IMR-90 (cell line): ENCODE results near the gene APC2. TPM values are rescaled to one million over a fixed set of nuclear protein-coding genes. Genes with fewer than 3 reads are reported as not detected.
A peak's percentile ranks its signal among the peaks of the same experiment; 100 is the strongest.

ENCODE experiments used
- ATAC-seq: fragments of 200-7000 bp; cut with Tn5 transposase; 2 replicates; pipeline ENCODE4 v1.9.1; 2020; ENCODE audit warnings: low read depth, mild to moderate bottlenecking, moderate library complexity
- BruUV-seq: library from RNA; stranded (reverse); fragments of 400-500 nt; replicated peaks from 2 replicates; lab custom pipeline; 2021; lab: Mats Ljungman, UMichigan
- CTCF ChIA-PET: fragments of 300-600 bp; formaldehyde crosslinking; extraction: SDS; loops from one replicate; lab custom pipeline; 2021; ENCODE audit warnings: antibody characterized with exemption; lab: Yijun Ruan, JAX
- POLR2A ChIA-PET: fragments of 300-600 bp; sonication (Branson Sonifier 250); formaldehyde crosslinking; loops from one replicate; lab custom pipeline; 2022; ENCODE audit warnings: antibody characterized with exemption; ENCODE audit not compliant: unreplicated experiment; lab: Charles Lee
- DNase-seq: peaks from one replicate; pipeline ENCODE4 v3.0.0; 2013
- H2AFZ ChIP-seq: replicated peaks from 2 replicates; pipeline ENCODE3; 2013; ENCODE audit warnings: low read length, mild to moderate bottlenecking; ENCODE audit not compliant: poor library complexity
- H2AK5ac ChIP-seq: 2 replicates; pipeline ENCODE4 v1.6.1; 2013; ENCODE audit warnings: low read depth, low read length, inconsistent platforms
- H2AK9ac ChIP-seq: replicated peaks from 2 replicates; pipeline ENCODE3; 2013; ENCODE audit warnings: mild to moderate bottlenecking, low read depth, low read length, moderate library complexity; ENCODE audit not compliant: poor library complexity
- H2BK120ac ChIP-seq: 2 replicates; pipeline ENCODE4 v1.6.1; 2013; ENCODE audit warnings: low read depth, low read length, inconsistent platforms
- H2BK15ac ChIP-seq: 3 replicates; pipeline ENCODE4 v1.6.1; 2013; ENCODE audit warnings: low read depth, low read length, inconsistent platforms
- H2BK20ac ChIP-seq: 2 replicates; pipeline ENCODE4 v1.6.1; 2013; ENCODE audit warnings: low read depth, mild to moderate bottlenecking, inconsistent platforms, low read length, moderate library complexity
- H2BK5ac ChIP-seq: 2 replicates; pipeline ENCODE4 v1.6.1; 2013; ENCODE audit warnings: mild to moderate bottlenecking, low read depth, low read length, inconsistent platforms; ENCODE audit not compliant: poor library complexity, severe bottlenecking
- H3K14ac ChIP-seq: replicated peaks from 2 replicates; pipeline ENCODE4 v1.6.1; 2013; ENCODE audit warnings: low read depth, low read length, inconsistent platforms
- H3K18ac ChIP-seq: 2 replicates; pipeline ENCODE4 v1.6.1; 2013; ENCODE audit warnings: low read depth, low read length, control low read depth
- H3K23ac ChIP-seq: 2 replicates; pipeline ENCODE4 v1.6.1; 2013; ENCODE audit warnings: low read depth, low read length, inconsistent platforms
- H3K27ac ChIP-seq: 2 replicates; pipeline ENCODE4 v1.5.1; 2013; ENCODE audit warnings: mild to moderate bottlenecking, control low read depth, low read length; ENCODE audit not compliant: insufficient read depth
- H3K27me3 ChIP-seq: 2 replicates; pipeline ENCODE4 v1.6.1; 2013; ENCODE audit warnings: low read length; ENCODE audit not compliant: control insufficient read depth, insufficient read depth
- H3K36me3 ChIP-seq: 2 replicates; pipeline ENCODE4 v1.6.1; 2013; ENCODE audit warnings: low read length, mixed read lengths; ENCODE audit not compliant: control insufficient read depth, insufficient read depth
- H3K4ac ChIP-seq: 2 replicates; pipeline ENCODE4 v1.6.1; 2013; ENCODE audit warnings: low read depth, low read length, inconsistent platforms
- H3K4me1 ChIP-seq: 2 replicates; pipeline ENCODE4 v1.6.1; 2013; ENCODE audit warnings: low read length, mixed read lengths; ENCODE audit not compliant: control insufficient read depth, insufficient read depth
- H3K4me2 ChIP-seq: 2 replicates; pipeline ENCODE4 v1.6.1; 2013; ENCODE audit warnings: low read depth, mild to moderate bottlenecking, control low read depth, low read length, moderate library complexity
- H3K4me3 ChIP-seq: 2 replicates; pipeline ENCODE4 v1.5.1; 2013; ENCODE audit warnings: low read depth, mild to moderate bottlenecking, control low read depth, low read length, moderate library complexity; ENCODE audit not compliant: insufficient read depth
- H3K56ac ChIP-seq: 2 replicates; pipeline ENCODE4 v1.6.1; 2013; ENCODE audit warnings: low read length, inconsistent platforms; ENCODE audit not compliant: insufficient read depth; ENCODE audit errors: extremely low read depth
- H3K79me1 ChIP-seq, 2 experiments: 2 replicates each; pipeline ENCODE4 v1.6.1; 2013; ENCODE audit warnings: low read length in 2 of 2, inconsistent platforms in 1 of 2, low read depth in 1 of 2
- H3K9ac ChIP-seq: 2 replicates; pipeline ENCODE4 v1.6.1; 2013; ENCODE audit warnings: low read depth, low read length, control low read depth
- H3K9me1 ChIP-seq: 2 replicates; pipeline ENCODE4 v1.6.1; 2013; ENCODE audit warnings: low read length, inconsistent platforms; ENCODE audit not compliant: insufficient read depth
- H3K9me3 ChIP-seq: 2 replicates; pipeline ENCODE4 v1.6.1; 2013; ENCODE audit warnings: low read length; ENCODE audit not compliant: control insufficient read depth, insufficient read depth
- H4K20me1 ChIP-seq: 2 replicates; pipeline ENCODE4 v1.6.1; 2013; ENCODE audit warnings: low read length, inconsistent platforms; ENCODE audit not compliant: insufficient read depth
- H4K5ac ChIP-seq: 2 replicates; pipeline ENCODE4 v1.6.1; 2013; ENCODE audit warnings: mild to moderate bottlenecking, low read depth, low read length, control low read depth
- H4K8ac ChIP-seq, 2 experiments: 2 replicates each; pipeline ENCODE4 v1.6.1; 2013; ENCODE audit warnings: low read depth in 2 of 2, low read length in 2 of 2, control low read depth in 1 of 2, inconsistent platforms in 1 of 2
- H4K91ac ChIP-seq: 2 replicates; pipeline ENCODE4 v1.6.1; 2013; ENCODE audit warnings: low read depth, low read length, inconsistent platforms; ENCODE audit not compliant: insufficient read depth
- BHLHE40 ChIP-seq: fragments of 150-350 bp; IDR thresholded peaks from 2 replicates; pipeline ENCODE4 v1.6.1; 2016; ENCODE audit warnings: mild to moderate bottlenecking, low read depth, low read length
- CHD1 ChIP-seq: IDR thresholded peaks from 2 replicates; pipeline ENCODE4 v1.6.1; 2012; ENCODE audit warnings: low read depth, low read length, improper control_type of control experiment
- ELK1 ChIP-seq: fragments of 150-350 bp; IDR thresholded peaks from 2 replicates; pipeline ENCODE4 v1.6.1; 2016; ENCODE audit warnings: low read depth, mild to moderate bottlenecking, low read length, moderate library complexity, borderline replicate concordance
- FOS ChIP-seq: fragments of 150-350 bp; IDR thresholded peaks from 2 replicates; pipeline ENCODE4 v1.6.1; 2016; ENCODE audit warnings: low read depth, low read length
- MAZ ChIP-seq: IDR thresholded peaks from 2 replicates; pipeline ENCODE4 v1.6.1; 2012; ENCODE audit warnings: low read depth, mild to moderate bottlenecking, low read length, improper control_type of control experiment, moderate library complexity, borderline replicate concordance
- MXI1 ChIP-seq: IDR thresholded peaks from 2 replicates; pipeline ENCODE4 v1.6.1; 2012; ENCODE audit warnings: low read depth, mild to moderate bottlenecking, low read length, moderate library complexity, borderline replicate concordance
- NFE2L2 ChIP-seq: fragments of 150-350 bp; IDR thresholded peaks from 2 replicates; pipeline ENCODE4 v1.6.1; 2016; ENCODE audit warnings: low read depth, mild to moderate bottlenecking, low read length
- POLR2A ChIP-seq: IDR thresholded peaks from 2 replicates; pipeline ENCODE4 v1.6.1; 2012; ENCODE audit warnings: mild to moderate bottlenecking, low read depth, low read length
- RAD21 ChIP-seq: IDR thresholded peaks from 2 replicates; pipeline ENCODE4 v1.6.1; 2012; ENCODE audit warnings: low read length, improper control_type of control experiment
- RCOR1 ChIP-seq: IDR thresholded peaks from 2 replicates; pipeline ENCODE4 v1.6.1; 2012; ENCODE audit warnings: mild to moderate bottlenecking, low read length, improper control_type of control experiment; ENCODE audit not compliant: insufficient replicate concordance
- RFX5 ChIP-seq: IDR thresholded peaks from 2 replicates; pipeline ENCODE4 v1.8.0; 2012; ENCODE audit warnings: low read depth, mild to moderate bottlenecking, low read length, moderate library complexity
- SMC3 ChIP-seq: fragments of 150-350 bp; IDR thresholded peaks from 2 replicates; pipeline ENCODE4 v1.6.1; 2016; ENCODE audit warnings: low read depth, mild to moderate bottlenecking, antibody characterized with exemption, low read length, moderate library complexity
- USF2 ChIP-seq: fragments of 150-350 bp; IDR thresholded peaks from 2 replicates; pipeline ENCODE4 v1.6.1; 2017; ENCODE audit warnings: mild to moderate bottlenecking, antibody characterized with exemption, low read length, low read depth
- WGBS, 2 experiments: methylation state at CpG; one replicate each; pipeline versions ENCODE4 v1.1.5 to v1.1.7; 2013; ENCODE audit warnings: missing lambda C conversion rate in 2 of 2; ENCODE audit not compliant: insufficient read length in 1 of 2; ENCODE audit errors: extremely low coverage in 2 of 2; 5-methylcytosine and 5-hydroxymethylcytosine counted together
- dilution Hi-C: fragments of 300-500 bp; cut with HindIII; formaldehyde crosslinking; loops from one replicate; pipeline ENCODE4 v1.14.3; 2018; ENCODE audit warnings: low sequenced_read_pairs; ENCODE audit not compliant: unreplicated experiment
- in situ Hi-C: fragments of 300-500 bp; cut with MboI; formaldehyde crosslinking; loops from 3 replicates; pipeline ENCODE4 v1.14.3; 2019; ENCODE audit warnings: low sequenced_read_pairs, inconsistent platforms, mixed read lengths
- intact Hi-C: fragments of 100-400 bp; cut with micrococcal nuclease; formaldehyde crosslinking; loops from 2 replicates; pipeline ENCODE4 v1.10.0; 2022
- polyA plus RNA-seq, 3 experiments: library from polyadenylated mRNA; depleted of rRNA; stranded (reverse); fragments of >200 nt; gene quantifications; 2 replicates each; pipeline ENCODE4 v1.2.3, GENCODE V29; 2012; ENCODE audit warnings: low replicate concordance in 1 of 3
- total RNA-seq: library from RNA; depleted of rRNA; stranded (reverse); fragments of >200 nt; gene quantifications from 2 replicates; pipeline ENCODE4 v1.2.3, GENCODE V29; 2012
- TF ChIP-seq, protein P1 (sequence below): conservative IDR thresholded peaks from 2 replicates; pipeline ENCODE4 v1.5.1; 2012; ENCODE audit warnings: mild to moderate bottlenecking, low read depth, low read length, improper control_type of control experiment

Gene APC2
- total and polyA plus RNA-seq, 2 of the 4 experiments (the other 2 are of a cell fraction): 0.36 to 0.41 TPM

DNA sequence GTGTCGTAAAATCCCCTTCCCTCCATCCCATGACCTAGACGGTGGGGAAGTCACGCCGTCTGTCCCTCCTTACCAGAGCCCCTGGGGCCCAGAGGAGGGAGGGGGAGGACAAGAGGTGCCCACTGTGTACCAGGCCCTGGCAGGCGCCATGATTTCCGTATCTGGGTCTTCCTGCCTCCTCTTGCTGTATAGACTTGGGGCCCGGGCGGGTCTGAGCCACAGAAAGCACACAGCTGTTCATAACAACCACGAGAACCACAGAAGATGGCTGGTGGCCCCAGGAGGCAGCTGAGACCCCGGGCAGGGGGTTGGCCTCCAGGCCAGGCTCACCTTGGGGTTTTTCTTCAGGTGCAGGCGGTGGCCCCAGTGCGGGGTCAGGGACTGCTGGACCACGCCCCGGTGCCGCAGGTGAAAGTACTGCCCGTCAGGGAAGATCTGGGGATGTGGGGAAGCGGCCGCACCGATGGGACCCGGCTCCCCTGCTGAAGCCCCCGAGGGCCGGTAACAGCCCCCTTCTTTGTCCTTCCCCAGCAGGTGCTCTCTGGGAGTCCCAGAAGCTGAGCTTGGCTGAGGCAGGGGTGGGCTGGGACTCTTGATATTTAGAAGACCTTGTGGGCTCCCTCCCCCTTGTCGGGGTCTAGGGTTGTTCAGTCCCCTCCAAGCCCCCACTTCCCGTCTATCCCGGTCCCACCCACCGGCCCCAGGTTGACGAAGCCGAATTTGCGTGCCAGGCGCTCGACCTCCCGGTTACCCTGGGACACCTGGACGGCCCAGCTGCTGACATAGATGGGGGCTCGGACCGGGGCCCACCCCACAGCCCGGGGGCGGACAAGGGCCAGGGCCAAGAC is 39.8 kb downstream of the APC2 start:
- Histone ChIP-seq H3K4me3 (peak overlapping the region; percentile 58), H3K27me3 (peaks cover 10% of the 10 kb centered on the region; the same call in 1 of the 2 replicates), H3K9ac (peak overlapping the region; percentile 66), H3K9me1 (no peaks in the 10 kb centered on the region), H2BK20ac (no peak overlapping the region), H3K56ac (no peak overlapping the region), H2BK5ac (peak overlapping the region; percentile 47), H3K9me3 (no peaks in the 10 kb centered on the region), H2AK5ac (no peak overlapping the region; the same call in 1 of the 2 replicates), H2BK15ac (no peak overlapping the region), H3K4ac (peak overlapping the region; percentile 77), H3K79me1 (no peaks in the 10 kb centered on the region), H4K91ac (peak overlapping the region; percentile 43; the same call in 1 of the 2 replicates), H4K5ac (peak overlapping the region; percentile 12), H3K36me3 (no peaks in the 10 kb centered on the region), H4K20me1 (peaks cover 3% of the 10 kb centered on the region; the same call in 1 of the 2 replicates), H3K27ac (peak overlapping the region; percentile 68), H3K18ac (no peak overlapping the region), H2AK9ac (peak overlapping the region; percentile 93), H3K14ac (peak overlapping the region; percentile 73), H3K4me1 (peaks cover 9% of the 10 kb centered on the region), H4K8ac (peak overlapping the region in 1 of 2 experiments; percentile 83; a peak in 2 of 4 replicates), H2AFZ (peak overlapping the region; percentile 99), H2BK120ac (peak overlapping the region; percentile 60), H3K23ac (no peak overlapping the region), H3K4me2 (peak overlapping the region; percentile 73)
- dilution Hi-C loops: no loop called here
- POLR2A ChIA-PET: no interaction called here
- ATAC-seq: no peak
- no peak for DNase-seq
- in situ Hi-C loops: no loop called here
- intact Hi-C loops: no loop called here
- BruUV-seq: no TSS peak
- CTCF ChIA-PET: no interaction called here
- 31% methylated on average over 13 of the region's 37 CpGs; no CpG with 5 or more reads in 1 of the 2 experiments for WGBS, 2 experiments
- TF ChIP-seq MXI1 (no peak), NFE2L2 (no peak), USF2 (no peak), RFX5 (no peak), RCOR1 (no peak), BHLHE40 (no peak), CHD1 (no peak), MAZ (no peak), SMC3 (no peak), RAD21 (no peak), POLR2A (no peak), FOS (no peak), ELK1 (no peak)
- TF ChIP-seq, protein P1, sequence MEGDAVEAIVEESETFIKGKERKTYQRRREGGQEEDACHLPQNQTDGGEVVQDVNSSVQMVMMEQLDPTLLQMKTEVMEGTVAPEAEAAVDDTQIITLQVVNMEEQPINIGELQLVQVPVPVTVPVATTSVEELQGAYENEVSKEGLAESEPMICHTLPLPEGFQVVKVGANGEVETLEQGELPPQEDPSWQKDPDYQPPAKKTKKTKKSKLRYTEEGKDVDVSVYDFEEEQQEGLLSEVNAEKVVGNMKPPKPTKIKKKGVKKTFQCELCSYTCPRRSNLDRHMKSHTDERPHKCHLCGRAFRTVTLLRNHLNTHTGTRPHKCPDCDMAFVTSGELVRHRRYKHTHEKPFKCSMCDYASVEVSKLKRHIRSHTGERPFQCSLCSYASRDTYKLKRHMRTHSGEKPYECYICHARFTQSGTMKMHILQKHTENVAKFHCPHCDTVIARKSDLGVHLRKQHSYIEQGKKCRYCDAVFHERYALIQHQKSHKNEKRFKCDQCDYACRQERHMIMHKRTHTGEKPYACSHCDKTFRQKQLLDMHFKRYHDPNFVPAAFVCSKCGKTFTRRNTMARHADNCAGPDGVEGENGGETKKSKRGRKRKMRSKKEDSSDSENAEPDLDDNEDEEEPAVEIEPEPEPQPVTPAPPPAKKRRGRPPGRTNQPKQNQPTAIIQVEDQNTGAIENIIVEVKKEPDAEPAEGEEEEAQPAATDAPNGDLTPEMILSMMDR: no peak
